M059J (cell line): ENCODE measurements around the gene PIEZO2. TPM values are rescaled to one million over a fixed set of nuclear protein-coding genes. Genes with fewer than 3 reads are reported as not detected.

Experiments
- DNase-seq: peaks from one replicate; pipeline ENCODE4 v3.0.0-alpha.2; 2012; ENCODE audit warnings: low read depth
- total RNA-seq: library from RNA; depleted of rRNA; stranded (reverse); fragments of >200 nt; shearing (Covaris generic); gene quantifications from 2 replicates; pipeline ENCODE4 v1.2.3, GENCODE V29; 2014

Gene PIEZO2
- total RNA-seq, 1 experiment from 2014 or later: 22.9 TPM

GRCh38 chr18:10896851-10897250, 252.5 kb downstream of the PIEZO2 start:
- DNase-seq: peak; percentile 61

GRCh38 chr18:10895976-10896375, 253.4 kb downstream of the PIEZO2 start:
- DNase-seq: peak; percentile 62

GRCh38 chr18:10894501-10894900, 254.9 kb downstream of the PIEZO2 start:
- DNase-seq: no peak

GRCh38 chr18:10893761-10894160, 255.6 kb downstream of the PIEZO2 start:
- DNase-seq: no peak

- DNase-seq: peak; percentile 20
These were observed 256.2 kb downstream of the PIEZO2 start for GRCh38 chr18:10893196-10893595.

GRCh38 chr18:10892786-10893185, 256.6 kb downstream of the PIEZO2 start:
- DNase-seq: peak; percentile 43

GRCh38 chr18:10890022-10890421, 259.3 kb downstream of the PIEZO2 start:
- DNase-seq: no peak

- DNase-seq: no peak
These were observed 270.7 kb downstream of the PIEZO2 start for GRCh38 chr18:10878703-10879102.

GRCh38 chr18:10877987-10878386, 271.4 kb downstream of the PIEZO2 start:
- no peak for DNase-seq

- DNase-seq: no peak
These were observed 273.6 kb downstream of the PIEZO2 start for GRCh38 chr18:10875811-10876210.

GRCh38 chr18:10872304-10872703, 277.1 kb downstream of the PIEZO2 start:
- no peak for DNase-seq

- no peak for DNase-seq
These were observed 284.6 kb downstream of the PIEZO2 start for GRCh38 chr18:10864722-10865121.

GRCh38 chr18:10863026-10863425, 286.3 kb downstream of the PIEZO2 start:
- DNase-seq: peak; percentile 62

GRCh38 chr18:10860928-10861327, 288.4 kb downstream of the PIEZO2 start:
- DNase-seq: peak; percentile 90

- DNase-seq: peak; percentile 65
These were observed 289.0 kb downstream of the PIEZO2 start for GRCh38 chr18:10860382-10860781.

- DNase-seq: no peak
These were observed 290.9 kb downstream of the PIEZO2 start for GRCh38 chr18:10858477-10858876.

GRCh38 chr18:10856132-10856531, 293.2 kb downstream of the PIEZO2 start:
- DNase-seq: peak; percentile 97

GRCh38 chr18:10852385-10853303, 296.7 kb downstream of the PIEZO2 start:
- DNase-seq: peak; percentile 32

GRCh38 chr18:10851824-10852319, 297.5 kb downstream of the PIEZO2 start:
- DNase-seq: peak; percentile 71

GRCh38 chr18:10850840-10851239, 298.5 kb downstream of the PIEZO2 start:
- DNase-seq: no peak

GRCh38 chr18:10850216-10850615, 299.2 kb downstream of the PIEZO2 start:
- DNase-seq: no peak

- DNase-seq: no peak
These were observed 301.5 kb downstream of the PIEZO2 start for GRCh38 chr18:10847907-10848306.

GRCh38 chr18:10847408-10847790, 302.0 kb downstream of the PIEZO2 start:
- no peak for DNase-seq
